ENCODE data around the gene DGKB. TPM values are rescaled to one million over a fixed set of nuclear protein-coding genes. Genes with fewer than 3 reads are reported as not detected.

The DGKB gene
- total RNA-seq, 1 donor from 2014 or later, result not detected

- Histone ChIP-seq H3K4me1 (no peaks in the 10 kb centered on the region), H3K4me3 (no peak overlapping the region), H3K36me3 (no peaks in the 10 kb centered on the region), H3K27ac (no peak overlapping the region), H3K27me3 (no peaks in the 10 kb centered on the region), H3K9me3 (no peaks in the 10 kb centered on the region)
- intact Hi-C loops (cut with DNase I), result no loop called here
- TF ChIP-seq, protein P1, sequence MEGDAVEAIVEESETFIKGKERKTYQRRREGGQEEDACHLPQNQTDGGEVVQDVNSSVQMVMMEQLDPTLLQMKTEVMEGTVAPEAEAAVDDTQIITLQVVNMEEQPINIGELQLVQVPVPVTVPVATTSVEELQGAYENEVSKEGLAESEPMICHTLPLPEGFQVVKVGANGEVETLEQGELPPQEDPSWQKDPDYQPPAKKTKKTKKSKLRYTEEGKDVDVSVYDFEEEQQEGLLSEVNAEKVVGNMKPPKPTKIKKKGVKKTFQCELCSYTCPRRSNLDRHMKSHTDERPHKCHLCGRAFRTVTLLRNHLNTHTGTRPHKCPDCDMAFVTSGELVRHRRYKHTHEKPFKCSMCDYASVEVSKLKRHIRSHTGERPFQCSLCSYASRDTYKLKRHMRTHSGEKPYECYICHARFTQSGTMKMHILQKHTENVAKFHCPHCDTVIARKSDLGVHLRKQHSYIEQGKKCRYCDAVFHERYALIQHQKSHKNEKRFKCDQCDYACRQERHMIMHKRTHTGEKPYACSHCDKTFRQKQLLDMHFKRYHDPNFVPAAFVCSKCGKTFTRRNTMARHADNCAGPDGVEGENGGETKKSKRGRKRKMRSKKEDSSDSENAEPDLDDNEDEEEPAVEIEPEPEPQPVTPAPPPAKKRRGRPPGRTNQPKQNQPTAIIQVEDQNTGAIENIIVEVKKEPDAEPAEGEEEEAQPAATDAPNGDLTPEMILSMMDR (IDR thresholded peaks at IDR 0.05), result no peak
- DNase-seq (ENCODE audit: low spot score in 2 of 2), result no peak
Observed at GRCh38 chr7:14822481-14822854, 80.1 kb downstream of the DGKB start.

GRCh38 chr7:14821757-14822480 lies 80.6 kb downstream of the DGKB start:
- H3K27ac ChIP-seq, result no peak overlapping the region
- H3K4me1 ChIP-seq, result no peaks in the 10 kb centered on the region
- H3K9me3 ChIP-seq, result no peaks in the 10 kb centered on the region
- DNase-seq (ENCODE audit: low spot score in 2 of 2), result no peak
- intact Hi-C loops (cut with DNase I), result no loop called here
- no peak overlapping the region for H3K4me3 ChIP-seq
- no peaks in the 10 kb centered on the region for H3K27me3 ChIP-seq
- H3K36me3 ChIP-seq, result no peaks in the 10 kb centered on the region
- TF ChIP-seq, protein P1 (IDR thresholded peaks at IDR 0.05), result no peak

DNA sequence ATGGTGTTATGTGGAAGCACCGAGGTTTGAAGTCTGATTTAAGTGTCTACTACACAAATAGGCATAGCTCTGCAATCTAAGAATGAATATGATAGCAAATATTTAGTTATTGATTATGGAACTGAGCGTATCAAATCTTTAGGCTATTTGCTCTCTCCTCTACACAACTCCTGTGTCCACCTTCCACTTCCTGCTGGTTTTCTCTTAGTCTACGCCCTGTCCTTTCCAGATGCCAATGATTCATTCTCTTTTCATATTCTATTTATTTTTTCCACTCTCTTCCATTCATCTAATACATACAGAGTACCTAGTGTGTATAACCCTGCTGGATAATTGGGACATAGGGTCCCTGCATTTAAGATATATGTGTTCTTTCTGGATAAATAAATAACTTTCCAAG lies 83.7 kb downstream of the DGKB start:
- no peaks in the 10 kb centered on the region for H3K9me3 ChIP-seq
- no peak overlapping the region for H3K4me3 ChIP-seq
- no peaks in the 10 kb centered on the region for H3K27me3 ChIP-seq
- H3K36me3 ChIP-seq, result no peaks in the 10 kb centered on the region
- no peak for DNase-seq (ENCODE audit: low spot score in 2 of 2)
- intact Hi-C loops (cut with DNase I), result no loop called here
- TF ChIP-seq, protein P1 (IDR thresholded peaks at IDR 0.05), result no peak
- no peaks in the 10 kb centered on the region for H3K4me1 ChIP-seq
- H3K27ac ChIP-seq, result no peak overlapping the region

- DNase-seq (ENCODE audit: low spot score in 2 of 2), result no peak
- H3K27ac ChIP-seq, result no peak overlapping the region
- H3K9me3 ChIP-seq, result no peaks in the 10 kb centered on the region
- no peaks in the 10 kb centered on the region for H3K4me1 ChIP-seq
- H3K27me3 ChIP-seq, result no peaks in the 10 kb centered on the region
- intact Hi-C loops (cut with DNase I), result no loop called here
- no peak overlapping the region for H3K4me3 ChIP-seq
- no peaks in the 10 kb centered on the region for H3K36me3 ChIP-seq
- TF ChIP-seq, protein P1 (IDR thresholded peaks at IDR 0.05), result no peak
Observed at GRCh38 chr7:14817829-14818614, 84.5 kb downstream of the DGKB start.

- Histone ChIP-seq H3K36me3 (no peaks in the 10 kb centered on the region), H3K4me1 (no peaks in the 10 kb centered on the region), H3K27me3 (no peaks in the 10 kb centered on the region), H3K9me3 (no peaks in the 10 kb centered on the region), H3K4me3 (no peak overlapping the region), H3K27ac (no peak overlapping the region)
- intact Hi-C loops (cut with DNase I), result no loop called here
- TF ChIP-seq, protein P1 (IDR thresholded peaks at IDR 0.05), result no peak
- no peak for DNase-seq (ENCODE audit: low spot score in 2 of 2)
Observed at GRCh38 chr7:14807507-14807906, 95.0 kb downstream of the DGKB start.

All from ascending aorta (tissue), 2 donors.